HG03066 (cell line): ENCODE results near the gene P2RX3.

Source experiments
- ATAC-seq: cut with Tn5 transposase; IDR thresholded peaks from one replicate; pipeline ENCODE4 v1.9.1; 2021; ENCODE audit warnings: low read depth; ENCODE audit not compliant: unreplicated experiment

The P2RX3 gene

DNA sequence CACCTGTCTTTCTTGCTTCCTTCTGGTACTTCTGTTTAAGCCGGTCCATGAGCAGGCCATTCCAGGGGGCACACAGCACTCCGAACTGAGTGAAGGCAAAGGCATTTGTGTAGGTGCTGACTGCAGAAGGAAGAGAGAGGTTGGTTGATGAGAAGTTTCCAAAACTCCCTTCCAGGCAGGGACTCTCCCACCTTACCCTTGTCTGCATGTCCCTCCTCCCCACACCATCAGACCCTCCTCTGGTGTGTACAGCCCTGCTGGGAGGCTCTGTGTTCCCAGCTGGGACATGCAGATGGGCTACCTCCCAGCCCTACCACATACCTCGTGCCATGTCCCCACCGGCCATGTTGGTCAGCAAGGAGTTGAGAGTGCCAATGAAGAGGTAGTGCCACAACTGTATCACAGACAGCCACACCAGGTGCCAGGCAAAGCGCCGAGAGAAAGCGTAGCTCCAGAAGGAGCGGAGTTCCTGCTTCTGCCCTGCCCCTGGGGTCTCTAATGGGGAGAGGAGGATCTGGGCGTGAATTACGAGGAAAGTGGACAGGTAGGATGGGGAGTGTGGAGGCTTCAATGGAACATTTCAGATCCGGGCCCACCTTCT, 76.6 kb downstream of the P2RX3 start:
- no peak for ATAC-seq

DNA sequence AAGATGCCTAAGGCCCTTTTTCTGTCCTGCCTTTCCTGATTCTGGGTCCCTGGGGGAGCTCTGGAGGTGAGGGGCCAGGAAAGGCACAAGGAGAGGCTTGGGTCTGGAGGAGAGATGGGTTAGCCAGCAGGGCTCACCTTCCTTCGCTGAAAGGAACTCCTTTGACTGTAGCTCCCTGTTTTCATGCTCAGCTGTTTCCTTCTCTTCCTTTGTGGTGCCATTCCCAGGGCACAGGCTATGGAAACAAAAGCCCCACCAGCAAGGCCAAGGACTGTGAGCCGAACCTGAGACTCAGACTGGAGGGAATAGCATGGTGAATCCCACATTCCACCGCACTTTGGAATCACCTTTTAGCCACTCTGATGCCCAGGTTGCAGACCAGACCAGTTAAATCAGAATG, 78.3 kb downstream of the P2RX3 start:
- no peak for ATAC-seq

DNA sequence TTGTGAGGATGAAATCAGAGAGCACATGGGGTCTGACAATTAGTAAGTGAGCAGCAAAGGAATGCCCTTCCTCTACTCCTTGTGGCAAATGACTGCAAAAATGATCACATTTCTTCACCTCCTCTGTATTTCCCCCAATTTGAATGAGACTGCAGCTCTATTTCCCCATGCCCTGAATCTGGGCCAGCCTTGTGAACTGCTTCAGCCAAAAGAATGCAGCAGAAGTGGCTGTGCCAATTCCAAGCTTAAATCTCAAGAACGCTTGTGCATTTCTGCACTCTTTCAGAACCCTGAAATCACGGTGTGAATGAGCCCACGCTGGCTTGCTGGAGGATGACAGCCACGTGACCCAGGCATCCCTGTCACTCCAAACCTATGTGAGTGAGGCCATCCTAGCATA, 78.9 kb downstream of the P2RX3 start:
- ATAC-seq, result no peak

DNA sequence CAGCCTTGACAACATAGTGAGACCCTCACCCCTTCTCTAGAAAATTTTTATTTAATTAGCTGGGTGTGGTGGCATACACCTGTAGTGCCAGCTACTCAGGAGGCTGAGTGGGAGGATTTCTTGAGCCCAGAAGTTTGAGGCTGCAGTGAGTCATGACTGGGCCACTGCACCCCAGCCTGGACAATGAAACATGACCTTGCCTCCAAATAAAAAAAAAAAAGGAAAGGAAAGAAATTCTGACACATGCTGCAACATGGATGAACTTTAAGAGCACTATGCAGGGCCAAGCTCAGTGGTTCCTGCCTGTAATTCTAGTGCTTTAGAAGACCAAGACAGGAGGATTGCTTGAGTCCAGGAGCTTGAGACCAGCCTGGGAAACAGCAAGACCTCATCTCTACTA, 80.0 kb downstream of the P2RX3 start:
- no peak for ATAC-seq

DNA sequence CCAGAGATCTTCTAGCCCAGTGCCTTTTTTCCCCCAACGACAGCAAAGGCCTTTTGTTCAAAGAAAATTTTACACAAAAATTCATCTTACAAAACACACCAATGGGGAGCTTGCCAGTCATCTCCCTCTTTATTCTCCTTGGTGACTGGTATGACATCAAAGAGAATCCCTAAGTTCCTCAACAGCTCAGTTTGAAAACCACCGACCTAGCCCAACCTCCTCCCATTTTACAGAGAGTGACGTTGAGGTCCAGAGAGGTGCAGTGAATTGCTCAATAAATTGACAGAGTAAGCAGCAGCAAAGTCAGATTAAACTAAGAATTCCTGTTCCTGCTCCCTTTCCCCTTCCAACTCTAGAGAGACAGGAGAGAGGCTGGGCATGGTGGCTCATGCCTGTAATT, 81.0 kb downstream of the P2RX3 start:
- no peak for ATAC-seq

DNA sequence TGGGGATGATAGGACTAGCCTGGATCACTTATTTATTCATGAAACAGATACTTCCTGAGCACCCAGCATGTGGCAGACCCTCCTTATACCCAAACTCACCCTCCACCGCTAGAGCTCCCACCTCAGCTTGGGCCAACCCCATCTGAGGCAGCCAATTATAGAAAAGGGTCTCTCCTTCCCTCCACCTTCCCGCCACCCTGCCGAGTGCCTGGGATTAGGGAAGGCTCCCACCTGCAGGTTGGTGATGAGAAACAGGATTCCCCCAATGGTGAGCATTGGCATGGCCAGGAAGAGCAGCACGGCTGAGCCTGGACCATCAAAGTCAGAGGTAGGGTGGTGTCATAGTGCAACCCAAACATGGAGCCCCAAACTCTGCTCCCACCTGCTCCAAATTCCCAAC, 82.9 kb downstream of the P2RX3 start:
- no peak for ATAC-seq

DNA sequence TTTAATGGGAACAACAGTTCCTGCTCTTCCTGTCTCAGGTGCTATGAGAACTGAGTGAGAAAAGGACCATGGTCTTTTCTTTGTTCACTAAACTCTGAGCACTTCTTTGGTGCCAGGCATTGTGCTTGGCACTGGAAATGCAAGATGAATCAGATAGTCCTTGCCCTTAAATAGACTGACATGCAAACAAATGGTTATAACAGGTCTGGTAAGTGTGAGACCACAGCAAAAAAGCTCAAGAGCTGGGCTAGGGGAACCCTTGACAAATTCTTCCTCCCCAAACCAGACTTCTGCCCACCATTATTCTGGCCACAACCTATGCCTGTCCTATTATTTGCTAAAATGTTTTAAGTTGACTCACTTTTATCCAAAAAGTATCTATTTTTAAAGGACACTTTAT, 83.7 kb downstream of the P2RX3 start:
- no peak for ATAC-seq
